Esophagus squamous epithelium (tissue), 5 donors: Measurements from ENCODE around the gene SLC25A33. TPM values are rescaled to one million over a fixed set of nuclear protein-coding genes. Genes with fewer than 3 reads are reported as not detected.

ENCODE experiments used
- DNase-seq: peaks from one replicate; lab custom pipeline; 2025; lab: John Stamatoyannopoulos, UW
- H3K27ac ChIP-seq, 4 donors: fragments of 200-600 bp; sonication (generic); one replicate each; pipeline ENCODE4 v1.5.1; 2016 to 2019; ENCODE audit warnings: mild to moderate bottlenecking in 1 of 4
- H3K27me3 ChIP-seq, 4 donors: fragments of 200-600 bp; sonication (generic); 1 replicate in 3 of 4; 2 replicates in 1 of 4; pipeline versions ENCODE4 v1.5.1 to v1.6.0; 2017 to 2021; ENCODE audit warnings: antibody characterized with exemption in 1 of 4
- H3K36me3 ChIP-seq, 3 donors: fragments of 200-600 bp; sonication (generic); one replicate each; pipeline ENCODE4 v1.5.1; 2016 to 2019
- H3K4me1 ChIP-seq, 3 donors: fragments of 200-600 bp; sonication (generic); one replicate each; pipeline ENCODE4 v1.5.1; 2017 to 2019
- H3K4me3 ChIP-seq, 4 donors: fragments of 200-600 bp; sonication (generic); 1 replicate in 3 of 4; 2 replicates in 1 of 4; pipeline ENCODE4 v1.5.1; 2016 to 2019; ENCODE audit warnings: mild to moderate bottlenecking in 2 of 4, moderate library complexity in 1 of 4
- H3K9me3 ChIP-seq, 3 donors: fragments of 200-600 bp; sonication (generic); one replicate each; pipeline ENCODE4 v1.5.1; 2016 to 2019
- POLR2A ChIP-seq, 4 donors: fragments of 450-650 bp; IDR thresholded peaks; one replicate each; pipeline ENCODE4 v1.6.1; 2017; ENCODE audit warnings: antibody characterized with exemption in 4 of 4, mild to moderate bottlenecking in 4 of 4, moderate library complexity in 3 of 4
- WGBS, 2 donors: methylation state at CpG; one replicate each; pipeline ENCODE4 v1.1.5; 2018; 5-methylcytosine and 5-hydroxymethylcytosine counted together
- intact Hi-C: fragments of 100-400 bp; cut with DNase I; formaldehyde crosslinking; loops from one replicate; pipeline ENCODE4 v1.15.0; 2022
- total RNA-seq, 4 donors: library from RNA; depleted of rRNA; stranded (reverse); fragments of >200 nt; gene quantifications; one replicate each; pipeline ENCODE4 v1.1.0, GENCODE V29; 2016
- TF ChIP-seq, protein P1 (sequence below), 6 experiments: fragments of 450-650 bp in 4 of 6; fragments of 200-600 bp in 2 of 6; sonication (generic) in 2 of 6; IDR thresholded peaks; one replicate each; pipeline ENCODE4 v1.5.1; 2016 to 2019; ENCODE audit warnings: antibody characterized with exemption in 6 of 6, mild to moderate bottlenecking in 4 of 6, moderate library complexity in 4 of 6
- donor health status: DM: yes; HTN: yes; CAD: no.

Gene SLC25A33
- total RNA-seq, 4 donors from 2014 or later, result 4.2 to 7.2 (median 5.7) TPM

DNA sequence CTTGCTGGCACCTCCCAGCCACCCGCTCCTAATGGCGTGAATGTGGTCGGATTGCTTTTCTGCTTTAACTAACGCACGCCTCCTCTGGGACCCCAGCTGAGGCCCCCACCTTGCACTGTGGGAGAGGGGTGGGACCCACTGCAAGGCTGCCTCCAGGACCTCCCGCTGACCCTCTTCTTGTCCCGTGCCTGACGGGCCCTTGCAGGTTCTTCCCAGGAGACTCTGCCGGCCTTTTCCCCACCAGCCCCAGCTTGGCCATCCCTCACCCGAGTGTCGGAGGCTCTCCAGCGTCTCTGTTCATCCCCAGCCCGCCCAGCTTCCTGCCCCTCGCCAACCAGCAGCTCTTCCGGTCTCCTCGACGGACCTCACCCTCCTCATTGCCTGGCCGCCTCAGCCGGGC lies 68.1 kb downstream of the SLC25A33 start:
- H3K36me3 ChIP-seq, result peaks cover 4 to 90% (median 23%) of the 10 kb centered on the region in 3 donors
- TF ChIP-seq, protein P1, sequence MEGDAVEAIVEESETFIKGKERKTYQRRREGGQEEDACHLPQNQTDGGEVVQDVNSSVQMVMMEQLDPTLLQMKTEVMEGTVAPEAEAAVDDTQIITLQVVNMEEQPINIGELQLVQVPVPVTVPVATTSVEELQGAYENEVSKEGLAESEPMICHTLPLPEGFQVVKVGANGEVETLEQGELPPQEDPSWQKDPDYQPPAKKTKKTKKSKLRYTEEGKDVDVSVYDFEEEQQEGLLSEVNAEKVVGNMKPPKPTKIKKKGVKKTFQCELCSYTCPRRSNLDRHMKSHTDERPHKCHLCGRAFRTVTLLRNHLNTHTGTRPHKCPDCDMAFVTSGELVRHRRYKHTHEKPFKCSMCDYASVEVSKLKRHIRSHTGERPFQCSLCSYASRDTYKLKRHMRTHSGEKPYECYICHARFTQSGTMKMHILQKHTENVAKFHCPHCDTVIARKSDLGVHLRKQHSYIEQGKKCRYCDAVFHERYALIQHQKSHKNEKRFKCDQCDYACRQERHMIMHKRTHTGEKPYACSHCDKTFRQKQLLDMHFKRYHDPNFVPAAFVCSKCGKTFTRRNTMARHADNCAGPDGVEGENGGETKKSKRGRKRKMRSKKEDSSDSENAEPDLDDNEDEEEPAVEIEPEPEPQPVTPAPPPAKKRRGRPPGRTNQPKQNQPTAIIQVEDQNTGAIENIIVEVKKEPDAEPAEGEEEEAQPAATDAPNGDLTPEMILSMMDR (IDR thresholded peaks at IDR 0.05), result no peak
- no peak for TF ChIP-seq POLR2A (IDR thresholded peaks at IDR 0.05)
- no peaks in the 10 kb centered on the region for H3K9me3 ChIP-seq
- H3K4me1 ChIP-seq, result peaks cover 0 to 4% (median 0%) of the 10 kb centered on the region in 3 donors
- H3K27me3 ChIP-seq, result no peaks in the 10 kb centered on the region
- no peak for DNase-seq
- 73 to 80% methylated on average over 6 to 10 of the region's 19 CpGs for WGBS, 2 donors
- no peak overlapping the region for H3K4me3 ChIP-seq
- intact Hi-C loops, result no loop called here
- no peak overlapping the region for H3K27ac ChIP-seq

DNA sequence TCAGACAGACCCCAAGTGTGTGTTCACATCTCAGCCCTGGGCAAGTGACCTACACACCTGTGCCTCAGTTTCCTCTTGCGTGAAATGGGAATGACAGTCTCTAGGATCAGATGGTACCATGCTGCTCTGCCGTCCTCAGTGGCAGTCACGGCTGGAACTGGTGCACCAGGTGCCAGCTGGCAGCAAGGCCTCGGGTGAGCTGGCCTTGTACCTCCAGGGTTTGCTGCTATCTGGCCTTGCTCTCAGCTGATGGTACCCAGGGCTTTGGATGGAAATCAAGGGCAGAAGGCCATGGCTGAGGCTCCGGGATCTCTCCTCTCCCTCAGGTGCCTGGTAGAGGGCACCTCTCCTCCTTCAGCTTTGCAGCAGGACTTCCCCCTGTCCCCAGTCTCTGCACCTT lies 70.7 kb downstream of the SLC25A33 start:
- no peak for DNase-seq
- Histone ChIP-seq H3K9me3 (no peaks in the 10 kb centered on the region), H3K27me3 (no peaks in the 10 kb centered on the region), H3K36me3 (peaks cover 10 to 82% (median 14%) of the 10 kb centered on the region in 3 donors), H3K4me3 (no peak overlapping the region), H3K4me1 (peaks cover 0 to 4% (median 0%) of the 10 kb centered on the region in 3 donors), H3K27ac (no peak overlapping the region)
- 100% methylated on average over 1 of the region's 5 CpGs; no CpG with 5 or more reads in 1 of the 2 donors for WGBS, 2 donors
- intact Hi-C loops, result no loop called here
- TF ChIP-seq, protein P1 (IDR thresholded peaks at IDR 0.05), result no peak
- TF ChIP-seq POLR2A (IDR thresholded peaks at IDR 0.05), result no peak

DNA sequence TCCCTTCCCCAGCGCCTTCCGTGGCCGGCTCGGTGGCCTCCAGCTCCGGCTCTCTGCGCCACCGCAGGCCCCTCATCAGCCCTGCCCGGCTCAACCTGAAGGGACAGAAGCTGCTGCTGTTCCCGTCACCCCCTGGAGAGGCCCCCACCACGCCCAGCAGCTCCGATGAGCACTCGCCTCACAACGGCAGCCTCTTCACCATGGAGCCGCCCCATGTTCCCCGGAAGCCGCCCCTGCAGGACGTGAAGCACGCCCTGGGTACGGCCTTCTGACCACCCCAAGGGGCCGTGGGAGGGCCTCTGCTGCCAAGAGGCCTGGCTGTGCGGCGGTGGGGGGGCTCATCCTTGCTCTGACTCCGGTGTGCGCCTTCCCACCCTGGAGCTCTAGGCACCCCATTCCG lies 71.3 kb downstream of the SLC25A33 start:
- TF ChIP-seq POLR2A (IDR thresholded peaks at IDR 0.05), result no peak
- TF ChIP-seq, protein P1 (IDR thresholded peaks at IDR 0.05), result no peak
- 77 to 96% methylated on average over 6 to 12 of the region's 25 CpGs for WGBS, 2 donors
- Histone ChIP-seq H3K4me1 (peaks cover 0 to 4% (median 0%) of the 10 kb centered on the region in 3 donors), H3K27ac (no peak overlapping the region), H3K4me3 (no peak overlapping the region), H3K9me3 (no peaks in the 10 kb centered on the region), H3K27me3 (no peaks in the 10 kb centered on the region), H3K36me3 (peaks cover 10 to 79% (median 14%) of the 10 kb centered on the region in 3 donors)
- intact Hi-C loops, result no loop called here
- DNase-seq, result no peak

DNA sequence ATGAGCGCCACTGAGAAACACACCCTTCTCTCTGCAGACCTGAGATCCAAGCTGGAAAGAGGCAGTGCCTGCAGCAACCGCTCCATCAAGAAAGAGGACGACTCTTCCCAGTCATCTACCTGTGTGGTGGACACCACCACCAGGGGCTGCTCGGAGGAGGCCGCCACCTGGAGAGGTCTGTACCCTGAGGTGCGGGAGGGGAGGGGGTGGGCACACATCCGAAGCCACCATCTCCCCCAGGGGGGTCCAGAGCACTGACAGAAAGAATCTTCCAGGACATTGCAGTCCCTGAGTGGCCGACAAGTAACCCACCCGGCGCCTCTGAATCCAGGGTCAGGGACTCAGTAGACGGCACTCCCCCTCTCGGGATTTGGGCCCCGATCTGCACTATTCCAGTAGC lies 72.5 kb downstream of the SLC25A33 start:
- H3K4me1 ChIP-seq, result peaks cover 0 to 3% (median 0%) of the 10 kb centered on the region in 3 donors
- no peak overlapping the region for H3K4me3 ChIP-seq
- H3K27me3 ChIP-seq, result no peaks in the 10 kb centered on the region
- WGBS, 2 donors, result 84 to 100% methylated on average over 3 to 8 of the region's 13 CpGs
- H3K36me3 ChIP-seq, result peaks cover 10 to 74% (median 14%) of the 10 kb centered on the region in 3 donors
- intact Hi-C loops, result no loop called here
- H3K27ac ChIP-seq, result no peak overlapping the region
- DNase-seq, result no peak
- no peaks in the 10 kb centered on the region for H3K9me3 ChIP-seq
- TF ChIP-seq POLR2A (IDR thresholded peaks at IDR 0.05), result no peak
- TF ChIP-seq, protein P1 (IDR thresholded peaks at IDR 0.05), result no peak

DNA sequence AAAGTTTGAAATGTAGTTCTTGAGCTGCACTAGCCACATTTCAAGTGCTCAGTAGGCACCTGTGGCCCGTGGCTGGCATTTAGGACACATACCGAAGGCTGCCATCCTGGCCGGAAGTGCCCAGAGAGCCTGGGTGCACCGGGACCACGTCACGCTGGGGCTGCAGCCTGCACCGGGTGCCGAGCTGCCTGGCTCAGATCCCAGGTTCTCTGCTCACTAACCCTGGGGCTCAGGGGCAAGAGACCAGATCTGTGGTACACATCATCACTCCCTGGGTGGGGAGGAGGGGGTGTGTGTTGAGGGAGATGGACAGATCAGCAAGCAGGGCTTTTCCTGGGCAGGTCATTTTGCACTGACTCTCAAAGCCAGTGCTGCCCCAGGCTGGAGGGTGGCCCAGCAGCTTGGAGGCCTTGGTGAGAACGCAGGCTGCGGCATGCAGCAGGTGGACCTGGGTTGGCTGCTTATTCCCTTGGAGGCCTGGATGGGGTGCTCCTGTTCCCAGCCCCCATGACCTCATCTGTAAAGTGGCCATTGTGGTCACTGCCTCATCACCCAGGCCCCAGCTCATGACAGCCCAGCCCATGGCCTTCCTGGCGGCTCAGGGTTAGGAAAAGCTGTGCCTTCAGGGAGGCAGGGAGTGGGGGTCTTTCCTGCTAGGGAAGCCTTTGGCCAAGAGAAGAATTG lies 73.0 kb downstream of the SLC25A33 start:
- no peaks in the 10 kb centered on the region for H3K4me1 ChIP-seq
- intact Hi-C loops, result no loop called here
- peaks cover 10 to 68% (median 14%) of the 10 kb centered on the region in 3 donors for H3K36me3 ChIP-seq
- no peak overlapping the region for H3K27ac ChIP-seq
- H3K27me3 ChIP-seq, result no peaks in the 10 kb centered on the region
- H3K9me3 ChIP-seq, result no peaks in the 10 kb centered on the region
- no peak for TF ChIP-seq POLR2A (IDR thresholded peaks at IDR 0.05)
- TF ChIP-seq, protein P1 (IDR thresholded peaks at IDR 0.05), result no peak
- WGBS, 2 donors, result 53 to 81% methylated on average over 2 to 8 of the region's 11 CpGs
- no peak overlapping the region for H3K4me3 ChIP-seq
- DNase-seq, result no peak
